Mesodermal cell (in vitro differentiated cells): Measurements from ENCODE around the gene LYZL4.

Experiments used
- H3K27ac ChIP-seq: 2 replicates; pipeline ENCODE4 v1.7.0; 2013; ENCODE audit warnings: mild to moderate bottlenecking, low read depth, low read length, moderate library complexity; ENCODE audit not compliant: severe bottlenecking
- H3K36me3 ChIP-seq: 2 replicates; pipeline ENCODE4 v1.7.1; 2013; ENCODE audit warnings: mild to moderate bottlenecking, low read length, moderate library complexity; ENCODE audit not compliant: control insufficient read depth, insufficient read depth
- H3K4me1 ChIP-seq: one replicate; pipeline ENCODE4 v1.7.1; 2013; ENCODE audit warnings: mild to moderate bottlenecking, low read length; ENCODE audit not compliant: insufficient read depth, control insufficient read depth, poor library complexity, severe bottlenecking
- H3K4me3 ChIP-seq: 2 replicates; pipeline ENCODE4 v1.7.0; 2013; ENCODE audit warnings: low read length, control low read depth, mild to moderate bottlenecking; ENCODE audit not compliant: insufficient read depth, poor library complexity, severe bottlenecking; ENCODE audit errors: extremely low read depth
- H3K9me3 ChIP-seq: 2 replicates; pipeline ENCODE4 v1.7.1; 2013; ENCODE audit warnings: mild to moderate bottlenecking, low read length, moderate library complexity; ENCODE audit not compliant: control insufficient read depth
- WGBS, 2 experiments: methylation state at CpG; one replicate each; pipeline ENCODE4 v1.1.5; 2013; ENCODE audit warnings: missing lambda C conversion rate in 2 of 2; ENCODE audit not compliant: insufficient coverage in 2 of 2; 5-methylcytosine and 5-hydroxymethylcytosine counted together

Gene LYZL4

GRCh38 chr3:42442640-42443039 is 32.2 kb upstream of the LYZL4 start:
- no peak overlapping the region for H3K4me3 ChIP-seq
- H3K9me3 ChIP-seq, result no peaks in the 10 kb centered on the region
- H3K4me1 ChIP-seq, result no peaks in the 10 kb centered on the region
- no peak overlapping the region for H3K27ac ChIP-seq
- no peaks in the 10 kb centered on the region for H3K36me3 ChIP-seq
- WGBS, 2 experiments, result 90 to 98% methylated on average over 4 to 5 of the region's 5 CpGs

DNA sequence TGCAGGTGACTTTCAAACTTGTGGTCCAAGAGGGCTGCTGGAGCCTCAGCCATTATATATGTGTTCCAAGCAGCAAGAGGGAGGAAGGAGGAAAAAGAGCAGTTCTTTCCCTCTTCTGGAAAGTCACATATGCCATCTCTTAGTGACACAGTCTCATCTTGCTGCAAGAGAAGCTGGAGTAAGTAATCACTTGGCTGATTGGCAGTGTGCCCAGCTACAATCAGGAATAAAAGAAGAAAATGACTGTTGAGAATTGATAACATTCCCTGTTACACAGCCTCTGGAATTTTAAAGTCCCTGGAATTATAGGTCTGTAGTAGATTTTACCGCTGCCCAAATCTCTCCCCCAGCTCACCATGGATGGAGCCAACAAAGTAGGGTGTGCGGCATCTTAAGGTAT is 31.4 kb upstream of the LYZL4 start:
- no peaks in the 10 kb centered on the region for H3K4me1 ChIP-seq
- H3K36me3 ChIP-seq, result no peaks in the 10 kb centered on the region
- WGBS, 2 experiments, result no CpG with 5 or more reads among the region's 2 CpGs
- H3K27ac ChIP-seq, result no peak overlapping the region
- H3K9me3 ChIP-seq, result no peaks in the 10 kb centered on the region
- no peak overlapping the region for H3K4me3 ChIP-seq

GRCh38 chr3:42440924-42441323 is 30.5 kb upstream of the LYZL4 start:
- H3K4me3 ChIP-seq, result no peak overlapping the region
- H3K36me3 ChIP-seq, result no peaks in the 10 kb centered on the region
- no peak overlapping the region for H3K27ac ChIP-seq
- no peaks in the 10 kb centered on the region for H3K9me3 ChIP-seq
- H3K4me1 ChIP-seq, result no peaks in the 10 kb centered on the region
- WGBS, 2 experiments, result 28 to 31% methylated on average over 3 to 6 of the region's 8 CpGs

- no peaks in the 10 kb centered on the region for H3K9me3 ChIP-seq
- no peak overlapping the region for H3K4me3 ChIP-seq
- no peaks in the 10 kb centered on the region for H3K4me1 ChIP-seq
- no peak overlapping the region for H3K27ac ChIP-seq
- no peaks in the 10 kb centered on the region for H3K36me3 ChIP-seq
- 85 to 92% methylated on average over 8 to 9 of the region's 10 CpGs for WGBS, 2 experiments
Observed at GRCh38 chr3:42439261-42440115, 29.1 kb upstream of the LYZL4 start.

- no peaks in the 10 kb centered on the region for H3K36me3 ChIP-seq
- H3K27ac ChIP-seq, result no peak overlapping the region
- H3K4me1 ChIP-seq, result no peaks in the 10 kb centered on the region
- H3K4me3 ChIP-seq, result no peak overlapping the region
- no CpG with 5 or more reads among the region's 2 CpGs for WGBS, 2 experiments
- no peaks in the 10 kb centered on the region for H3K9me3 ChIP-seq
Observed at GRCh38 chr3:42438758-42439157, 28.3 kb upstream of the LYZL4 start.

DNA sequence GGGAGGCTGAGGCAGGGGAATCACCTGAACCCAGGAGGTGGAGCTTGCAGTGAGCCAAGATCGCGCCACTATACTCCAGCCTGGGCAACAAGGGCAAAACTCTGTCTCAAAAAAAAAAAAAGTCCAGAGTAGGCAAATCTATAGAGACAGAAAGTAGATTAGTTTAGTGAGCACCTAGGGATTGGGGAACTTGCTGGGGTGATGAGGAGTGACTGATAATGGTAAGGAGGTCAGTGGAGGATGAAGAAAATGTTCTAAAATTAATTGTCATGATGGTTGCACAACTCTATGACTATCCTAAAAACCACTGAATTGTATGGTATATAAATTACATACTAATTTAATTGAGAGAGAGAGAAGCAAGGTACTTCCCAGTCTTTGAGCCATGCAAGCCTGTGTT is 27.8 kb upstream of the LYZL4 start:
- 80% methylated on average over 2 of the region's 2 CpGs; no CpG with 5 or more reads in 1 of the 2 experiments for WGBS, 2 experiments
- Histone ChIP-seq H3K36me3 (no peaks in the 10 kb centered on the region), H3K9me3 (no peaks in the 10 kb centered on the region), H3K4me3 (no peak overlapping the region), H3K27ac (no peak overlapping the region), H3K4me1 (no peaks in the 10 kb centered on the region)

DNA sequence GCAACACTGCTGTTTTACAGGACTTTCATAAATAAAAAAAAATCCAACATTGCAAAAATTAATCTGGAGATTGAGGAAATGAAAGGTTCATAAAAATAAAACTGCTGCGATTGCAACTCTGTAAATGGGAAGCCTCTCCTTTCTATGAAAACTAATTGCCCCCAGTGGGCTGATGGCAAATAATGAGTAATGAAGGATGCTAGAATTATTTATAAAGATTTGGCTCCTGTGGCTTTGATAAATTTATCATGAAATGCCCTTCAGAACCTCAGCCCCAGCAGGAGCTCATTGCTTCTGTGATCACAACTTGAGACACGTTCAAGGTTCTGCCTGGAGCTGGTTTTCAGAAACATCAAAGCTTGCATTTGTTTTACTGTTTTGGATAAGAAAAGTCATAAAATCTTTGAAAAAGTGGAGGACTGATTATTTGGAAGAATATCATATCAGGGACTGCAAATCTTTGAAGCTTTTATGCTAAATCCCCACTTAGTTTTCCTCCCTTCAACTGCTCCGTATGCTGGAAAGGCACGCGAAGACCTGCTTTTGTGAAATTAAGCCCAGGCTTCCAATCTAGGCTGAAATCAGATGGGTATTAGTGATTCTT is 24.5 kb upstream of the LYZL4 start:
- Histone ChIP-seq H3K36me3 (no peaks in the 10 kb centered on the region), H3K9me3 (peaks cover 5% of the 10 kb centered on the region), H3K4me3 (no peak overlapping the region), H3K4me1 (no peaks in the 10 kb centered on the region), H3K27ac (no peak overlapping the region)
- WGBS, 2 experiments, result 84 to 100% methylated on average over 1 to 2 of the region's 5 CpGs

- Histone ChIP-seq H3K4me3 (no peak overlapping the region), H3K4me1 (no peaks in the 10 kb centered on the region), H3K27ac (no peak overlapping the region), H3K36me3 (no peaks in the 10 kb centered on the region), H3K9me3 (peaks cover 5% of the 10 kb centered on the region)
- WGBS, 2 experiments, result no CpG with 5 or more reads among the region's 2 CpGs
Observed at GRCh38 chr3:42432485-42432884, 22.1 kb upstream of the LYZL4 start.

GRCh38 chr3:42430781-42431532 is 20.5 kb upstream of the LYZL4 start:
- WGBS, 2 experiments, result 80 to 87% methylated on average over 1 to 5 of the region's 7 CpGs
- Histone ChIP-seq H3K36me3 (no peaks in the 10 kb centered on the region), H3K9me3 (peaks cover 5% of the 10 kb centered on the region), H3K27ac (no peak overlapping the region), H3K4me3 (no peak overlapping the region), H3K4me1 (no peaks in the 10 kb centered on the region)

- 75 to 76% methylated on average over 2 of the region's 2 CpGs for WGBS, 2 experiments
- Histone ChIP-seq H3K9me3 (peaks cover 5% of the 10 kb centered on the region), H3K27ac (peak overlapping the region; percentile 31), H3K4me3 (no peak overlapping the region), H3K4me1 (no peaks in the 10 kb centered on the region), H3K36me3 (no peaks in the 10 kb centered on the region)
Observed at GRCh38 chr3:42428830-42429229, 18.4 kb upstream of the LYZL4 start.
